ENCODE measurements around the gene ACP2.
"Not testable (repeated sequence)": the region's sequence is repeated elsewhere in the genome, so short reads cannot be mapped to it uniquely, and the experiment has no call there.

The ACP2 gene

GRCh38 chr11:47241841-47242301 is 6.7 kb downstream of the ACP2 start:
- DNase-seq = peak; percentile 98

GRCh38 chr11:47239852-47240251 is 8.8 kb downstream of the ACP2 start:
- no peak for DNase-seq

- DNase-seq = no peak
Observed at GRCh38 chr11:47236482-47236881, 12.1 kb downstream of the ACP2 start.

- no peak for DNase-seq
Observed at GRCh38 chr11:47235163-47235562, 13.5 kb downstream of the ACP2 start.

GRCh38 chr11:47234669-47235100 is 13.9 kb downstream of the ACP2 start:
- DNase-seq = no peak

- peak; percentile 65 for DNase-seq
Observed at GRCh38 chr11:47233989-47234668, 14.5 kb downstream of the ACP2 start.

GRCh38 chr11:47233051-47233450 is 15.6 kb downstream of the ACP2 start:
- no peak for DNase-seq

GRCh38 chr11:47229161-47229560 is 19.5 kb downstream of the ACP2 start:
- DNase-seq = no peak

- DNase-seq = peak; percentile 87
Observed at GRCh38 chr11:47225552-47226400, 22.8 kb downstream of the ACP2 start.

- no peak for DNase-seq
Observed at GRCh38 chr11:47222696-47223095, 25.9 kb downstream of the ACP2 start.

- DNase-seq = peak; percentile 23
Observed at GRCh38 chr11:47220401-47220821, 28.2 kb downstream of the ACP2 start.

GRCh38 chr11:47216121-47216798 is 32.4 kb downstream of the ACP2 start:
- DNase-seq = peak; percentile 48

- no peak for DNase-seq
Observed at GRCh38 chr11:47215366-47215910, 33.2 kb downstream of the ACP2 start.

- DNase-seq = peak; percentile 94
Observed at GRCh38 chr11:47213950-47214565, 34.6 kb downstream of the ACP2 start.

GRCh38 chr11:47212938-47213337 is 35.7 kb downstream of the ACP2 start:
- no peak for DNase-seq

GRCh38 chr11:47208628-47209027 is 40.0 kb downstream of the ACP2 start:
- no peak for DNase-seq

- DNase-seq = not testable (repeated sequence)
Observed at GRCh38 chr11:47208008-47208552, 40.5 kb downstream of the ACP2 start.

- DNase-seq = no peak
Observed at GRCh38 chr11:47207459-47207858, 41.2 kb downstream of the ACP2 start.

- not testable (repeated sequence) for DNase-seq
Observed at GRCh38 chr11:47206577-47206976, 42.0 kb downstream of the ACP2 start.

GRCh38 chr11:47204637-47204989 is 44.0 kb downstream of the ACP2 start:
- DNase-seq = peak; percentile 13

GRCh38 chr11:47202576-47202975 is 46.0 kb downstream of the ACP2 start:
- no peak for DNase-seq

- no peak for DNase-seq
Observed at GRCh38 chr11:47201015-47201414, 47.6 kb downstream of the ACP2 start.
